ENCODE measurements around the gene SPPL2B.
A peak's percentile ranks its signal among the peaks of the same experiment; 100 is the strongest.

The SPPL2B gene

DNA sequence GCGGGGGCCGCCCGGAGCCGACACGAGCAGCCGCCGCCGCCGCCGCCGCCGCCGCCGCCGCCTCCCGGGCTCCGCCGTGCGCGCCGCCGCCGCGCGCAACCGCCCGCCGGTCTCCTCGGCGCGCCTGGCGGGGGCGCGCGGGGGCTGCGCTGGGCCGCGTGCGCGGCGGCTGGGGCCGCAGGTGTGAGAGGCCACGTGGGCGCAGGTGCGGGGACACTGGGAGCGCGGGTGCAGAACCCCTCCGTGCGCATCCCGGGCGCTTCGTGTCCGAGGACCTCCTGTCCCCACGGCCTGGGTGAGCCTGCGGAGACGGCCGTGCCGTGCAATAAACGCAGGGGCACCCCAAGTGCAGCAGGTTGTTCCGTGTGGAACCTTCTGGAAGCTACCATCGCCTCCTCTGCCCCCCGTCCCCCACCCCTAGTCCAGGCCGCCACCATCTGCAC lies 20.3 kb upstream of the SPPL2B start, which contains the start of gene LINGO3:
Gene LINGO3, minus strand, starts transcription at position 41 of the 443 bp plus-strand sequence. CDS start 16,378 bp downstream, outside the sequence.
- Histone ChIP-seq H3K27me3 (ENCODE audit: low read depth) (no peaks in the 10 kb centered on the region), H3K4me1 (0 out of 2 replicates have a peak, but pooled peaks cover 3% of the 10 kb centered on the region), H3K9me3 (no peaks in the 10 kb centered on the region), H3K4me3 (peak within 1 kb of the TSS; percentile 29), H3K36me3 (replicated peaks) (no peaks in the 10 kb centered on the region)
- DNase-seq (ENCODE audit: low spot score in 2 of 2): no peak
- in situ Hi-C loops (cut with MboI; ENCODE audit: low sequenced_read_pairs): no loop called here

DNA sequence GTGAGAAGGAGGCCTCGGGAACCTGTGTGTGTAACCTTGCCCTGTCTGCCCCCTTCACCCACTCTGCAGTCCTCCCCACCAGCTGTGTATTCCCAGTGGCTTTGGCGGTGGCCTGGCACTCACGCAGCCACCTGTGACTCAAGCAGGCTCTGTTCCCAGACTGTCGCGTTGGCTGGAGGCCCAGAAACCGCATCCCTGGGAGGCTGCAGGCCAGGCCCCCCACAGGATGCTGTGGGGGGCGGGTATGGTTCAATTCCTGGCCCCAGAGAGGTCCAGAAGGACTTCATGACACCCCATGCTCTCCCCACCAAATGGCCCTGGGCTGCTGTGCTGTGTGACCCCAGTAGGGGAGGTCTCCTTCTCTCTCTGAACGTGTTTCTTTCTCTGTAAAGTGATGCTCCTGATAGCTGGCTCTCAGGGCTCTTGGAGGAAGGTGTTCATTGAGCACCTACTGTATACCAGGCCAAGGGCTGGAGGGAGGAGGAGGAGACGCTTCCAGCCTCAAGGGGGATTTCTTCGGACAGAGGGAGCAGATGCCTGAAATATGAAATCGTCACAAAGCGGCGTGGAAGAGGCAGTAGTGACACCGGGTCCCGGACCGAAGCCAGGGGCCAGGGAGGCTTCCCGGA lies 18.6 kb upstream of the SPPL2B start:
- Histone ChIP-seq H3K4me1 (0 out of 2 replicates have a peak, but pooled peaks cover 3% of the 10 kb centered on the region), H3K36me3 (replicated peaks) (no peaks in the 10 kb centered on the region), H3K4me3 (no peak overlapping the region), H3K9me3 (peaks cover 2% of the 10 kb centered on the region; the same call in 1 of the 2 replicates), H3K27me3 (ENCODE audit: low read depth) (no peaks in the 10 kb centered on the region)
- in situ Hi-C loops (cut with MboI; ENCODE audit: low sequenced_read_pairs): no loop called here
- DNase-seq (ENCODE audit: low spot score in 2 of 2): no peak

DNA sequence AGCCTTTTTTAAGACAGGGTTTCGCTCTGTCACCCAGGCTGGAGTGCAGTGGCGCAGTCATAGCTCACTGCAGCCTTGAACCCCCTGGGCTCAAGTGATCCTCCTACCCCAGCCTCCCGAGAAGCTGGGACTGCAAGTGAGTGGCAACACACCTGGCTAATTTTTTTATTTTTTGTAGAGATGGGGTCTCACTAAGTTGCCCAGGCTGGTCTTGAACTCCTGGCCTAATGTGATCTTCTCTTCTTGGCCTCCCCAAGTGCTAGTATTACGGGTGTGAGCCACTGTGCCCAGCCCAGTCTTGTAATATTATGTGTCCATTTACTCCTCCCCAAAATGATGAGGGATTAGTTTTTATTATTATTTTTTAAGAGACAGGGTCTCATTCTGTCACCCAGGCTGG lies 17.4 kb upstream of the SPPL2B start:
- Histone ChIP-seq H3K36me3 (replicated peaks) (no peaks in the 10 kb centered on the region), H3K9me3 (peaks cover 11% of the 10 kb centered on the region; the same call in 1 of the 2 replicates), H3K4me1 (0 out of 2 replicates have a peak, but pooled peaks cover 3% of the 10 kb centered on the region), H3K4me3 (no peak overlapping the region), H3K27me3 (ENCODE audit: low read depth) (no peaks in the 10 kb centered on the region)
- in situ Hi-C loops (cut with MboI; ENCODE audit: low sequenced_read_pairs): no loop called here
- DNase-seq (ENCODE audit: low spot score in 2 of 2): no peak

DNA sequence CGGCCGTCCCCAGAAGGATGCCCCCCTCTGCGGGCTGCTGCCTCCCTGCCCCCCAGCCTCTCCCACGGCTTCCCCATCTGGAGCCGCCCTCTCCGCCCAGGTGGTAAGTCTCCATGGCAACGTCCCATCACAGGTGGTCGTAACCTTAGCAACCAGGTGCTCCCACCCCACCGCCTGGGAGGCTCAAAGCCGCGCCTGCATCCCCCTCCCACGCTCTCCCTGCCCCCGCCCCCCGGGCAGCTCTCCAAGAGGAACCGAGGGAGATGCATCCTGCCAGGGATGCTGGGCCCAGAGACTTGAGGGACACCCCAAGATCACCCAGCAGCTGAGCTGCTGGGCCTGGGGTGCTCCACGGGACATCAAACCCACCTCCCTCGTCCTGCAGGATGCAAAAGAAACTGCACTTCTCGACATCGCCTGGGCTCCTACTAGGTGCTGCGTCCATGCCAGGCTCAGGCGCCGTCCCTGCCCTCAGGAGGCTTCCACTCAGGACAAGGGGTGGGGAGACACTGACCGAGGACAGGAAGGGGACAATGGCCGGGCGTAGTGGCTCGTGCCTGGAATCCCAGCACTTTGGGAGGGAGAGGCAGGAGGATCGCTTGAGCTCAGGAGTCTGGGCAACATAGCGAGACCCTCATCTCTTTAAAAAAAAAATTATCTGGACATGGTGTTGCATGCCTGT lies 15.5 kb upstream of the SPPL2B start:
- H3K4me1 ChIP-seq: 0 out of 2 replicates have a peak, but pooled peaks cover 3% of the 10 kb centered on the region
- H3K4me3 ChIP-seq: no peak overlapping the region
- in situ Hi-C loops (cut with MboI; ENCODE audit: low sequenced_read_pairs): no loop called here
- DNase-seq (ENCODE audit: low spot score in 2 of 2): no peak
- peaks cover 11% of the 10 kb centered on the region; the same call in 1 of the 2 replicates for H3K9me3 ChIP-seq
- H3K27me3 ChIP-seq (ENCODE audit: low read depth): no peaks in the 10 kb centered on the region
- H3K36me3 ChIP-seq (replicated peaks): no peaks in the 10 kb centered on the region

DNA sequence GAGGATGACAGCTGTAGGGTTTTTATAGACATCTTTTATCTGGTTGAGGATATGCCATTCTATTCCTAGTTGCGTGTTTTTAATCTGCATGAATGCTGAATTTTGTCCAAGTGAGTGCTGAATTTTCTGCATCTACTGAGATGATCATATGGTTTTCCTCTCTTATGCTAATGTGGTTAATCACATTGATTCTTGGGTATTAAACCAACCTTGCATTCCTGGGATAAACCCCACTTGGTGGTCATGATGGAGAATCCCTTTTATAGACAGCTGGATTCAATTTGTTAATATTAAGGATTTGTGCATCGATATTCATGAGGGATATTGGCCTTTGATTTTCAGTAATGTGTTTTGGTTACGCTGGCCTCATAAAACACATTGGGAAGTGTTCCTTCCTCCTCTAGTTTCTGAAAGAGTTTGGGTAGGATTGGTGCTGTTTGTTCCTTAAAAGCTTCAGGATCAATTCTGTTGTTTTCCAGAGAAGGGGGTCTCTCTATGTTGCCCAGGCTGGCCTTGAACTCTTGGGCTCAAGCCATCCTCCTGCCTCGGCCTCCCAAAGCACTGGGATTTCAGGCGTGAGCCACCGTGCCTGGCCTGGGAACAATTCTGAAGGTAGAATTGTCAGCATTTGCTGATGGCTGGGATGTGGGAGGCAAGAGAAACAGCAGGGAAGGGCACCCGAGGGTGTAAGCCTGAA lies 13.2 kb upstream of the SPPL2B start:
- no peaks in the 10 kb centered on the region for H3K27me3 ChIP-seq (ENCODE audit: low read depth)
- in situ Hi-C loops (cut with MboI; ENCODE audit: low sequenced_read_pairs): no loop called here
- H3K4me3 ChIP-seq: no peak overlapping the region
- H3K4me1 ChIP-seq: no peaks in the 10 kb centered on the region
- H3K9me3 ChIP-seq: peaks cover 11% of the 10 kb centered on the region; the same call in 1 of the 2 replicates
- no peak for DNase-seq (ENCODE audit: low spot score in 2 of 2)
- no peaks in the 10 kb centered on the region for H3K36me3 ChIP-seq (replicated peaks)

DNA sequence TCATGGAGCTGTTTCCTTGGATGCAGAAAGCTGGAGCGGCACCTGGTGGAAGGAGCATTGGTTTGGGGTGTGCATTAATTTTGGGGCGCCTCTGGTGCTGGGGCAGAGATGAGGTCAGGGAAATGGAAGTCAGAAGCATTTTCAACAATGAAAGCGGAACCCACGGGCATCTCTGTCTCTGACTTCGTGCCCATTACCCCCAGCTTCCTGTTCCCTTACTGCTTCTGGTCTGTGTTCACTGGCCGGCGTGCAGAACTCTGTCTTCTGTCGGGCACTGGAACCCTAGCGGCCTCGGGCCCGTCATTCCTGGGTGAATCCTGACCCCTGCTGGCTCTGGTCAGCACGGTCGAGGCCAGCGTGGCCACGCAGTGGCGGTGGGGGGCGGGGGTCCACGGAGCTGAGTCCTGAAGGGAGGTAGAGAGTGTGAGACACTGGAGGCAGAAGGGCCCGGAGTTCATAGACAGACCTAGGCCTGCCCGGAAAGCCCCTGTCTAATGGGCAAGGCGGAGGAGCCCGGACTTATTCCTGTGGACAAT lies 12.6 kb upstream of the SPPL2B start:
- no peaks in the 10 kb centered on the region for H3K36me3 ChIP-seq (replicated peaks)
- in situ Hi-C loops (cut with MboI; ENCODE audit: low sequenced_read_pairs): no loop called here
- H3K4me1 ChIP-seq: no peaks in the 10 kb centered on the region
- H3K9me3 ChIP-seq: peaks cover 11% of the 10 kb centered on the region; the same call in 1 of the 2 replicates
- no peak overlapping the region for H3K4me3 ChIP-seq
- DNase-seq (ENCODE audit: low spot score in 2 of 2): peak; percentile 4 to 68
- no peaks in the 10 kb centered on the region for H3K27me3 ChIP-seq (ENCODE audit: low read depth)

DNA sequence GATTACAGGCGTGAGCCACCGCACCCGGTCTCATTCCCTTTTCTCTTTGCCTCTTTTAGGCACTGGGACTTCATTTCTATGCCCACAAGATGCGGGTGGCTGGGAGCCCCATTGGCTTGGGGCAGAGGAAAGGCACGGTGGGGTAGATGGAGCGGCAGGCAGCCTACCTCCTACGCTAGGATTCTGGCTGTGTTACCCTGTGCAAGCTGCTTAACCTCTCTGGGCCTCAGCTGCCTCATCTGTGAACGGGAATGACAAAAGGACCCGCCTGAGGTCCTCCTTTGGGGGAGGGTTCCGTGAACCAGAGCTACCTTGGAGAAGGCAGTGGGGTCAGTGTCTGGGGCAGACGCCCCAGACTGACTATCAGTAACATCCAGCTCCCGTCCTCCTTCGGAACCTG lies 11.2 kb upstream of the SPPL2B start:
- H3K27me3 ChIP-seq (ENCODE audit: low read depth): no peaks in the 10 kb centered on the region
- no peaks in the 10 kb centered on the region for H3K4me1 ChIP-seq
- no peak for DNase-seq (ENCODE audit: low spot score in 2 of 2)
- H3K4me3 ChIP-seq: no peak overlapping the region
- in situ Hi-C loops (cut with MboI; ENCODE audit: low sequenced_read_pairs): no loop called here
- H3K36me3 ChIP-seq (replicated peaks): peaks cover 6% of the 10 kb centered on the region
- peaks cover 11% of the 10 kb centered on the region; the same call in 1 of the 2 replicates for H3K9me3 ChIP-seq

DNA sequence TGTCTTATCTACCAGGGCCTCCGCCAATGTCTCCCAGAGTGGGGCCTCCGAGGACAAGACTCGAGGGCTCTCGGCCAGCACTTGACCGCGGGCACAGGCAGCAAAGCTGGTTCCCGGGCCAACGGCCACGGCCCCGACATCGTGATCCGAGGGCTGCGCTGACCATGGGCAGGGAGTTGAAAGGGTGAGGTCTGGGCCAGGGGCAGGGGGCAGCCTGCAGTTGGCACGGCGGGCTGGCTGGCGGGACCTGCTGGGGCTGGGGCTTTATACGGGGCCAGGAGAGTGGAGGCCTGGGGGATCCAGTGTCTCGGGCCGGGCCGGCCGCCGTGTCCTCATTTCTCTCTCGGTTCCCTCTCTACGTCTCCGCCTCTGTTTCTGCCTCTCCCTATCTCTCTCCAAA lies 10.7 kb upstream of the SPPL2B start:
- Histone ChIP-seq H3K27me3 (ENCODE audit: low read depth) (no peaks in the 10 kb centered on the region), H3K36me3 (replicated peaks) (peaks cover 10% of the 10 kb centered on the region), H3K9me3 (peaks cover 11% of the 10 kb centered on the region; the same call in 1 of the 2 replicates), H3K4me1 (no peaks in the 10 kb centered on the region), H3K4me3 (no peak overlapping the region)
- in situ Hi-C loops (cut with MboI; ENCODE audit: low sequenced_read_pairs): no loop called here
- no peak for DNase-seq (ENCODE audit: low spot score in 2 of 2)

DNA sequence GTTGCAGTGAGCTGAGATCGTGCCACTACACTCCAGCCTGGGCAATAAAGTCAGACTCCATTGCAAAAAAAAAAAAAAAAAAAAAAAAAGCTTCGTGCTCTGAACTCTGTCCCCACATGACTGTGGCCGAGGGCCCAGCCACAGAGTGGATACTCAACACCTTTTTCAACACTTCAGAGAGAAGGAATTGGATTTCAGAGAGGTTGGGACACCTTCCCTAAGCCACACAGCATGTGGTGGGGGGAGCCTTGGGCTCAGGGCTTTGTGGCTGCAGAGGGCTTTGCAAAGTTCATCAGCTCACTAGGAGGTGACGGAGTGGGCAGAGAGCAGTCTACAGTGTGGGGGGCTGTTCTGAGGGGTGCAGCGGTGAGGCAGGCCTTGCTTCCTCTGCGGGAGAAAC lies 9.6 kb upstream of the SPPL2B start:
- Histone ChIP-seq H3K4me3 (no peak overlapping the region), H3K36me3 (replicated peaks) (peaks cover 17% of the 10 kb centered on the region), H3K27me3 (ENCODE audit: low read depth) (no peaks in the 10 kb centered on the region), H3K9me3 (peaks cover 11% of the 10 kb centered on the region; the same call in 1 of the 2 replicates), H3K4me1 (no peaks in the 10 kb centered on the region)
- in situ Hi-C loops (cut with MboI; ENCODE audit: low sequenced_read_pairs): no loop called here
- DNase-seq (ENCODE audit: low spot score in 2 of 2): no peak

DNA sequence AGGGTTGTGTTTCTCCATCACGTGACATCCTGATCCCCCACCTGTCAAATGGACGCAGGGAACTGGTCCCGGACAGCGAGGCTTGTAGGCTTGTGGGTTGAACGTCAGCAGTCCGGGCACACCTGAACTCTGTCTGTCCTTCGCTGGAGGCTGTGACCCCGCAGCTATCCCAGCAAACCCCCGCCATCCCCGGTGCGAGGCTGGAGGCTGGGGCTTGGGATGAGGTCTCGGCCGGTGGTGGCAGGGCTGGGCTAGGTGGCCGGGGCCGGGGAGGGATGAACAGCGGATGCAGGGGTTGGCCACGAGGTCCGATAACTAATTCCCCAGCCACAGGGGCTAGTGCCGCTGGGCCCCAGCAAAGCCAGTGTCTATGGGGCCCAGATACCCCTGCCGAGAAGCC lies 8.9 kb upstream of the SPPL2B start:
- no peak for DNase-seq (ENCODE audit: low spot score in 2 of 2)
- H3K27me3 ChIP-seq (ENCODE audit: low read depth): no peaks in the 10 kb centered on the region
- in situ Hi-C loops (cut with MboI; ENCODE audit: low sequenced_read_pairs): no loop called here
- peaks cover 11% of the 10 kb centered on the region; the same call in 1 of the 2 replicates for H3K9me3 ChIP-seq
- H3K4me3 ChIP-seq: no peak overlapping the region
- H3K36me3 ChIP-seq (replicated peaks): peaks cover 23% of the 10 kb centered on the region
- H3K4me1 ChIP-seq: no peaks in the 10 kb centered on the region

DNA sequence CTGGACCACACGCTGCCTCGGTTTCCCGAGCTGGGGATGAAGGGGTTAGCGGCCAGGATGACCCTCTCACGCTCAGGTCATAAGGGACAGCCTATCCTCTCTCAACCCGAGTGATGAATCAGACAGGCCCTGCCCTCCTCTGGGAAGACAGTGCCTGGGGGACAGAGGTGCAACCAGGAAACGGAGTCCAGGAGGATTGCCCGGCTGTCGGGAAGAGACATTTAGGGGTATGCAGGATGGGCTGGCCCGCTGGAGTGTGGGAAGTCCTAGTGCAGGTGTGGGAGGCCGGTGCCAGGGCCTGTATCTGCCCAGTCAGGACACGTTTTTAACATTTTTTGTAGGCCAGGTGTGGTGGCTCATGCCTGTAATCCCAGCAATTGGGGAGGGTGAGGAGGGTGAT lies 8.4 kb upstream of the SPPL2B start:
- Histone ChIP-seq H3K4me1 (no peaks in the 10 kb centered on the region), H3K9me3 (peaks cover 7% of the 10 kb centered on the region; the same call in 1 of the 2 replicates), H3K4me3 (no peak overlapping the region), H3K36me3 (replicated peaks) (peaks cover 26% of the 10 kb centered on the region), H3K27me3 (ENCODE audit: low read depth) (no peaks in the 10 kb centered on the region)
- in situ Hi-C loops (cut with MboI; ENCODE audit: low sequenced_read_pairs): no loop called here
- DNase-seq (ENCODE audit: low spot score in 2 of 2): no peak

DNA sequence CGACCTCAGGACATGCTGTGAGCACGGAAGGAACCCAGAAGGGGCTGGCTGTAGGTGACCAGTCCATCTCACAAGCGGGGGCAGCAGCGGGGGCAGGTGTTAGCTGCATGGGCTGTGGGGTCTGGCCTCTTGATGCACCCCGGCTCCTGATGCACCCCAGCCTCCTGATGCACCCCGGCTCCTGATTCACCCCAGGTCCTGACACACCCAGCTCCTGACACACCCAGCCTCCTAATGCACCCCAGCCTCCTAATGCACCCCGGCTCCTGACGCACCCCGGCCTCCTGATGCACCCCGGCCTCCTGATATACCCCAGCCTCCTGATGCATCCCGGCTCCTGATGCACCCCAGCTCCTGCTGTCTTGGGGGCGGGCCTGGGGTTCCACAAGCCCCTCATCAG lies 7.5 kb upstream of the SPPL2B start:
- no peaks in the 10 kb centered on the region for H3K9me3 ChIP-seq
- H3K27me3 ChIP-seq (ENCODE audit: low read depth): no peaks in the 10 kb centered on the region
- peaks cover 31% of the 10 kb centered on the region for H3K36me3 ChIP-seq (replicated peaks)

DNA sequence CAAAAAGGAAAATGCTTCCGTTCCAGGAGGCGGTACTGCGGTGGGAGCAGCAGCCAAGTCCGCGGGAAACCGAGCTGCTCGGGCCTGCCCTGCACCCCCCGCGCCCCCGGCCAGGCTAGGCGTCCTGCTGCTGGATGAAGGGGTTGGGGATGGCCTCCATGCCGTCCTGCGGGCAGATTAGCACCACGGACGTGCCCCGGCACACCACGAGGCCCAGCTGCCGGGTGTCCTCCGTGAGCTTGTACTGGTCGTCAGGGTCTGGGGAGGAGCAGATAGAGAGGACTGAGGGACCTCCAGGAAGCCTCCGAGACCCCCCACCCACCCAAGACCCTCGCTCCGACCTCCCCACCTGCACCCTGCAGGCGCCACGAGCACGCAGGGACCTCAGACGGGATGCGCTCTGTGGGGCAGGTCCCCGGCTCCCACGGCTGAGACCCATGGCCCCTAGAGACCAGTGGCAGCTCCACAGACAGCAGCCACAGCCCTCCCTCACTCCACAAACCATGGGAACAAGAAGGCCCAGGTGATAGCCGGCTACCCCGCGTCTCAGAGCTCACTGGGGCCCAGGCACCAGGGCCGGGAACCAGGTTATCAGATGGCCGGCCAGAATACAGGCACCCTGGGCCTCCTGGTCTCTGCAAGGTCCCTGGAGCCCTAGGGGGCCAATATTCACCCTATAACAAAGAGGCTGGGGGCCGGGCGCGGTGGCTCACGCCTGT lies 6.8 kb upstream of the SPPL2B start:
- Histone ChIP-seq H3K27me3 (ENCODE audit: low read depth) (no peaks in the 10 kb centered on the region), H3K9me3 (no peaks in the 10 kb centered on the region), H3K36me3 (replicated peaks) (peaks cover 33% of the 10 kb centered on the region), H3K4me1 (no peaks in the 10 kb centered on the region), H3K4me3 (no peak overlapping the region)
- in situ Hi-C loops (cut with MboI; ENCODE audit: low sequenced_read_pairs): no loop called here
- DNase-seq (ENCODE audit: low spot score in 2 of 2): no peak

More for the DNA sequence above, 7.5 kb upstream of the SPPL2B start:
- in situ Hi-C loops (cut with MboI; ENCODE audit: low sequenced_read_pairs): no loop called here
- Histone ChIP-seq H3K4me3 (no peak overlapping the region), H3K4me1 (no peaks in the 10 kb centered on the region)
- no peak for DNase-seq (ENCODE audit: low spot score in 2 of 2)

Measured in HAP-1 (cell line).